ENCODE measurements around the gene CPSF2. TPM values are rescaled to one million over a fixed set of nuclear protein-coding genes. Genes with fewer than 3 reads are reported as not detected.

CPSF2 gene
- total RNA-seq, 2 experiments from 2014 or later: 12.4 to 12.9 TPM

GRCh38 chr14:92109490-92109889 lies 12.3 kb upstream of the CPSF2 start:
- no peak for TF ChIP-seq CTCF (IDR thresholded peaks at IDR 0.05)
- intact Hi-C loops (cut with DNase I, micrococcal nuclease): loop anchor here in 1 of 2 experiments (2.0 to 10.0 kb wide), 4 partner anchors 599 to 1775 kb away; partner anchors contain the start of genes GOLGA5, LYSET, NRDE2 and PPP4R3A
- Histone ChIP-seq H3K4me1 (ENCODE audit: insufficient read depth, low read length) (peaks cover 35% of the 10 kb centered on the region), H3K9me3 (ENCODE audit: control insufficient read depth in 1 of 2, insufficient read depth in 1 of 2, low read length in 2 of 2) (no peaks in the 10 kb centered on the region), H3K4me3 (ENCODE audit: low read length) (no peak overlapping the region), H3K27ac (ENCODE audit: low read depth in 1 of 2, low read length in 2 of 2) (no peak overlapping the region), H3K36me3 (ENCODE audit: insufficient read depth, low read length) (peaks cover 3% of the 10 kb centered on the region), H3K27me3 (ENCODE audit: control insufficient read depth in 1 of 2, insufficient read depth in 2 of 2, low read length in 2 of 2) (no peaks in the 10 kb centered on the region)
- Mint-ChIP-seq H3K27me3 (no peaks in the 10 kb centered on the region), H3K9me3 (no peaks in the 10 kb centered on the region), H3K36me3 (ENCODE audit: low read depth) (peaks cover 6% of the 10 kb centered on the region), H3K4me3 (no peak overlapping the region), H3K4me1 (ENCODE audit: low read depth) (peaks cover 49% of the 10 kb centered on the region), H3K27ac (no peak overlapping the region)
- ChIA-PET POLR2A (interaction anchor here (4.3 to 5.3 kb wide), 2 partner anchors 13 to 69 kb away, joined by 97 to 116 read pairs; partner anchors contain the start of genes CPSF2, NDUFB1 and TRIP11), CTCF (interaction anchor here (0.6 to 4.5 kb wide), 2 partner anchors 12 to 608 kb away, joined by 3 to 134 read pairs; partner anchors contain the start of genes CPSF2 and NDUFB1)
- no peak for ATAC-seq (ENCODE audit: poor library complexity)
- DNase-seq: no peak

GRCh38 chr14:92121207-92121669 lies 531 bp upstream of the CPSF2 start:
- H3K36me3 Mint-ChIP-seq (ENCODE audit: low read depth): peaks cover 31% of the 10 kb centered on the region
- H3K27me3 ChIP-seq (ENCODE audit: control insufficient read depth in 1 of 2, insufficient read depth in 2 of 2, low read length in 2 of 2): no peaks in the 10 kb centered on the region
- intact Hi-C loops (cut with DNase I, micrococcal nuclease): loop anchor here (1.0 to 5.0 kb wide), 3 partner anchors 15 to 604 kb away; partner anchors contain the start of genes ATXN3 (in 2 of the 2) and TRIP11 (in 1 of the 2)
- H3K36me3 ChIP-seq (ENCODE audit: insufficient read depth, low read length): peaks cover 12% of the 10 kb centered on the region
- DNase-seq (peak in 3 of 14 experiments; percentile 6 to 39 (median 14)), ATAC-seq (ENCODE audit: poor library complexity) (peak; percentile 20)
- CTCF ChIA-PET: interaction anchor here (1.6 to 10.5 kb wide), 4 partner anchors 11 to 21 kb away, joined by 3 to 134 read pairs (median 10); partner anchors contain the start of gene ATXN3
- H3K4me1 Mint-ChIP-seq (ENCODE audit: low read depth): peaks cover 58% of the 10 kb centered on the region
- TF ChIP-seq CTCF (IDR thresholded peaks at IDR 0.05): no peak
- H3K9me3 ChIP-seq (ENCODE audit: control insufficient read depth in 1 of 2, insufficient read depth in 1 of 2, low read length in 2 of 2): no peaks in the 10 kb centered on the region
- H3K4me1 ChIP-seq (ENCODE audit: insufficient read depth, low read length): peaks cover 36% of the 10 kb centered on the region
- H3K4me3 ChIP-seq (ENCODE audit: low read length): peak overlapping the region; percentile 100
- POLR2A ChIA-PET: interaction anchor here (0.6 to 3.7 kb wide), 23 partner anchors 10 to 675 kb away, joined by 3 to 116 read pairs (median 4); partner anchors contain the start of genes ATXN3, GOLGA5, LGMN and PPP4R3A
- H3K4me3 Mint-ChIP-seq: peak overlapping the region; percentile 100
- H3K27ac Mint-ChIP-seq: peak overlapping the region; percentile 100
- H3K27ac ChIP-seq (ENCODE audit: low read depth in 1 of 2, low read length in 2 of 2): peak overlapping the region; percentile 84 to 93
- H3K9me3 Mint-ChIP-seq: no peaks in the 10 kb centered on the region
- H3K27me3 Mint-ChIP-seq: no peaks in the 10 kb centered on the region

GRCh38 chr14:92122351-92122677 lies 545 bp downstream of the CPSF2 start:
- no peak for ATAC-seq (ENCODE audit: poor library complexity)
- Histone ChIP-seq H3K27ac (ENCODE audit: low read depth in 1 of 2, low read length in 2 of 2) (peak overlapping the region; percentile 84 to 93), H3K27me3 (ENCODE audit: control insufficient read depth in 1 of 2, insufficient read depth in 2 of 2, low read length in 2 of 2) (no peaks in the 10 kb centered on the region), H3K36me3 (ENCODE audit: insufficient read depth, low read length) (peaks cover 16% of the 10 kb centered on the region), H3K4me1 (ENCODE audit: insufficient read depth, low read length) (peaks cover 39% of the 10 kb centered on the region), H3K4me3 (ENCODE audit: low read length) (peak overlapping the region; percentile 100), H3K9me3 (ENCODE audit: control insufficient read depth in 1 of 2, insufficient read depth in 1 of 2, low read length in 2 of 2) (no peaks in the 10 kb centered on the region)
- peaks cover 64% of the 10 kb centered on the region for H3K4me1 Mint-ChIP-seq (ENCODE audit: low read depth)
- peak overlapping the region; percentile 100 for H3K4me3 Mint-ChIP-seq
- DNase-seq: peak in 1 of 14 experiments; percentile 17
- TF ChIP-seq CTCF (IDR thresholded peaks at IDR 0.05): no peak
- no peaks in the 10 kb centered on the region for H3K27me3 Mint-ChIP-seq
- intact Hi-C loops (cut with DNase I, micrococcal nuclease): loop anchor here in 1 of 2 experiments (2.0 to 5.0 kb wide), 3 partner anchors 80 to 670 kb away; partner anchors contain the start of gene TRIP11
- H3K36me3 Mint-ChIP-seq (ENCODE audit: low read depth): peaks cover 28% of the 10 kb centered on the region
- ChIA-PET POLR2A (interaction anchor here (0.7 to 3.7 kb wide), 15 partner anchors 10 to 673 kb away, joined by 3 to 116 read pairs (median 5); partner anchors contain the start of genes ATXN3, GOLGA5, LGMN and PPP4R3A), CTCF (interaction anchor here (0.8 to 10.5 kb wide), 5 partner anchors 10 to 29 kb away, joined by 3 to 134 read pairs (median 7); partner anchors contain the start of gene ATXN3)
- no peaks in the 10 kb centered on the region for H3K9me3 Mint-ChIP-seq
- H3K27ac Mint-ChIP-seq: peak overlapping the region; percentile 100
